Lower lobe of right lung (tissue), 2 donors: ENCODE data around the gene ETHE1. TPM values are rescaled to one million over a fixed set of nuclear protein-coding genes. Genes with fewer than 3 reads are reported as not detected.

Experiments used
- ATAC-seq, 2 donors: fragments of 200-7000 bp; cut with Tn5 transposase; one replicate each; pipeline ENCODE4 v1.9.1; 2020 to 2022; ENCODE audit warnings: mild to moderate bottlenecking in 2 of 2, moderate library complexity in 2 of 2
- DNase-seq: peaks from one replicate; pipeline ENCODE4 v3.0.0-alpha.2; 2020
- H3K27ac ChIP-seq: fragments of 200-600 bp; one replicate; pipeline ENCODE4 v1.8.0; 2022
- H3K27me3 ChIP-seq: fragments of 200-600 bp; one replicate; pipeline ENCODE4 v1.8.0; 2022; ENCODE audit warnings: low read depth
- H3K36me3 ChIP-seq: fragments of 200-600 bp; one replicate; pipeline ENCODE4 v1.8.0; 2022; ENCODE audit warnings: mild to moderate bottlenecking
- H3K4me1 ChIP-seq: fragments of 200-600 bp; one replicate; pipeline ENCODE4 v1.8.0; 2022
- H3K4me3 ChIP-seq: fragments of 200-600 bp; one replicate; pipeline ENCODE4 v1.8.0; 2022; ENCODE audit warnings: mild to moderate bottlenecking
- H3K9me3 ChIP-seq: fragments of 200-600 bp; one replicate; pipeline ENCODE4 v1.8.0; 2022
- intact Hi-C: fragments of 100-400 bp; cut with DNase I; formaldehyde crosslinking; loops from one replicate; pipeline ENCODE4 v1.11.0; 2022
- total RNA-seq: library from RNA; stranded (reverse); fragmentation: NEBNext Ultra II Directional; extraction: Animal tissue kit (Norgen Biotek cat#: 25700); gene quantifications from one replicate; pipeline ENCODE4 v1.2.1, GENCODE V29; 2021
- TF ChIP-seq, protein P1 (sequence below): fragments of 200-600 bp; IDR thresholded peaks from one replicate; pipeline ENCODE4 v1.8.0; 2022; ENCODE audit warnings: antibody characterized with exemption, mild to moderate bottlenecking
- donor health status: DM: no; HTN: yes; CAD: no; lungs with severe emphysema.

Gene ETHE1
- total RNA-seq, 1 donor from 2014 or later, result 47.4 TPM

DNA sequence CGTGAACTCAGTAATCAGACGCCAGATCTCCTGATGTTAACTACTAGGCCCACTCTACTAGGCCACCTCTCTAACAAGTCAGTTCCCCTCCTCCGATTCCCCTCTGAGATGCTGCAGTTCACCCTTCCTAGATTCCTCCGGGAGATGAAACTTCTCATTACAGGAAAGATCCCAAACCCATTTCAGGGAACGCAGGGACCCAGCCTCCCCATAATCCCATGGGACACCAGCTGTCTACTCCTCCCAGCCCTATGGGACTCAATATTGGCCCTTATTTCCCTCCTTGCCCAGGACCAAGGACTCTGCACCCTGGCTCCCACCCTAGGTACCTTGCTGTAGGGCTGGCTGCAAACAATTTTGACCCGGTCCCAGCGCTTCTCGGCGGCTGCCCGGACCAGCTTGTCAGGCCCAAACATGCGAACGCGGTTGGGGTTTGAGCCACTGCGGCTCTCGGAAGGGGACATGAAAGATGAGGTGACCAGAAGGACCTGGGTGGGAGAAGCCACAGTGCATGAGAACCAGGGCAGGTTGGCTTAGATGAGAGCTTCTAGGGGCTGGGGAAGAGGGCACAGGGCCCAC lies 27.4 kb upstream of the ETHE1 start:
- ATAC-seq (no peak), DNase-seq (no peak)
- Histone ChIP-seq H3K27ac (no peak overlapping the region), H3K9me3 (no peaks in the 10 kb centered on the region), H3K27me3 (no peaks in the 10 kb centered on the region), H3K4me1 (peaks cover 5% of the 10 kb centered on the region), H3K4me3 (no peak overlapping the region), H3K36me3 (peaks cover 88% of the 10 kb centered on the region)
- TF ChIP-seq, protein P1, sequence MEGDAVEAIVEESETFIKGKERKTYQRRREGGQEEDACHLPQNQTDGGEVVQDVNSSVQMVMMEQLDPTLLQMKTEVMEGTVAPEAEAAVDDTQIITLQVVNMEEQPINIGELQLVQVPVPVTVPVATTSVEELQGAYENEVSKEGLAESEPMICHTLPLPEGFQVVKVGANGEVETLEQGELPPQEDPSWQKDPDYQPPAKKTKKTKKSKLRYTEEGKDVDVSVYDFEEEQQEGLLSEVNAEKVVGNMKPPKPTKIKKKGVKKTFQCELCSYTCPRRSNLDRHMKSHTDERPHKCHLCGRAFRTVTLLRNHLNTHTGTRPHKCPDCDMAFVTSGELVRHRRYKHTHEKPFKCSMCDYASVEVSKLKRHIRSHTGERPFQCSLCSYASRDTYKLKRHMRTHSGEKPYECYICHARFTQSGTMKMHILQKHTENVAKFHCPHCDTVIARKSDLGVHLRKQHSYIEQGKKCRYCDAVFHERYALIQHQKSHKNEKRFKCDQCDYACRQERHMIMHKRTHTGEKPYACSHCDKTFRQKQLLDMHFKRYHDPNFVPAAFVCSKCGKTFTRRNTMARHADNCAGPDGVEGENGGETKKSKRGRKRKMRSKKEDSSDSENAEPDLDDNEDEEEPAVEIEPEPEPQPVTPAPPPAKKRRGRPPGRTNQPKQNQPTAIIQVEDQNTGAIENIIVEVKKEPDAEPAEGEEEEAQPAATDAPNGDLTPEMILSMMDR, result no peak
- intact Hi-C loops, result no loop called here

DNA sequence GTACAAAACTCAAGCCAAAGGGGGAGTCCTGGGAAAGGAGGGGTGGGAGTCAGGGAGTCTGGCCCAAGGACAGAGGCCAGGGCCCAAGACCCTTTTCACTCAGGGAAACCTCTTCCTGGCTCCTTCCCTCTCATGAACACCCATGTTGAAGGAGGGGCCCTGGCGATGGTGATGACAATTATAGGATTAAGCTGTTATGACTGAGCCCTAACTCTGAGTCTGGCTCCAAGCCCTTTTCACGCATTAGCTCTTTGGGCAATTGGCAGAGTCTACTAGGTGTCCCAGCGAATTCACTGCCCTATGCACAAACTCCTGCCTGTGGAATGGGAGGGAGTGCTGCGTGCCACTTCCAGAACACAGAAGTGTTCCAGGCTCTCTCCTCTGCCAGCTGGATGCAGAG lies 26.7 kb upstream of the ETHE1 start:
- no peaks in the 10 kb centered on the region for H3K27me3 ChIP-seq
- intact Hi-C loops, result no loop called here
- H3K36me3 ChIP-seq, result peaks cover 91% of the 10 kb centered on the region
- H3K27ac ChIP-seq, result no peak overlapping the region
- ATAC-seq (no peak), DNase-seq (no peak)
- TF ChIP-seq, protein P1, result no peak
- no peaks in the 10 kb centered on the region for H3K9me3 ChIP-seq
- no peak overlapping the region for H3K4me3 ChIP-seq
- H3K4me1 ChIP-seq, result peaks cover 5% of the 10 kb centered on the region

DNA sequence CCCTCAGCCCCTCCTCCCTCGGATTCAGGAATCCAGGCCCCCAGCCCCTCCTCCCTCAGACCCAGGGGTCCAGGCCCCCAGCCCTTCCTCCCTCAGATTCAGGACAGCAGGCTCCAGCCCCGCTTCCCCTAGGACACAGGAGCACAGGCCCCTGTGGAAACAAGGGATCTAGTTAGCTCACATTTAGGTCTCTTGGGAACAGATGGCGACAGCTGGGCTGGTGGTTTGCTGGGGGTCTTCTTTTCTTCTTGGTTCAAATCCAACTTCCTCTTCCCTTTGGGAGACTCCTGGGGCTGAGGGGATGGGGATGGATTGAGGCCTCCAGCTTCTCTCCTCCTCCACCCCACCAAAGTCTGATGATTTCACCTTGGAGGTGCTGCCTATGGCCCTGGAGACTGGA lies 25.6 kb upstream of the ETHE1 start:
- TF ChIP-seq, protein P1, result no peak
- no peak for DNase-seq

DNA sequence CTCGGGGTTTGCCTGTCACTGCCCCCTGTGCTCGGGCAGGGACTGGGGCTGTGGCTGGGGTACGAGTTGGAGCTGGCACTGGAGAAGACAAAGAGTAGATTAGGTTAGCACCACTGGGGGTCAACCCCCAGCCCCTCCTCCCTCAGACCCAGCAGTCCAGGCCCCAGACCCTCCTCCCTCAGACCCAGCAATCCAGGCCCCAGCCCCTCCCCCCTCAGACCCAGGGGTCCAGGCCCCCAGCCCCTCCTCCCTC lies 25.1 kb upstream of the ETHE1 start:
- no peaks in the 10 kb centered on the region for H3K27me3 ChIP-seq
- H3K4me3 ChIP-seq, result no peak overlapping the region
- no peaks in the 10 kb centered on the region for H3K4me1 ChIP-seq
- TF ChIP-seq, protein P1, result no peak
- no peaks in the 10 kb centered on the region for H3K9me3 ChIP-seq
- H3K27ac ChIP-seq, result no peak overlapping the region
- intact Hi-C loops, result no loop called here
- peaks cover 81% of the 10 kb centered on the region for H3K36me3 ChIP-seq
- DNase-seq (no peak), ATAC-seq (no peak)

More for the DNA sequence above, 25.6 kb upstream of the ETHE1 start:
- no peak overlapping the region for H3K27ac ChIP-seq
- no peak overlapping the region for H3K4me3 ChIP-seq
- intact Hi-C loops, result no loop called here
- ATAC-seq, result no peak
- H3K4me1 ChIP-seq, result no peaks in the 10 kb centered on the region
- H3K36me3 ChIP-seq, result peaks cover 81% of the 10 kb centered on the region
- no peaks in the 10 kb centered on the region for H3K9me3 ChIP-seq
- H3K27me3 ChIP-seq, result no peaks in the 10 kb centered on the region

DNA sequence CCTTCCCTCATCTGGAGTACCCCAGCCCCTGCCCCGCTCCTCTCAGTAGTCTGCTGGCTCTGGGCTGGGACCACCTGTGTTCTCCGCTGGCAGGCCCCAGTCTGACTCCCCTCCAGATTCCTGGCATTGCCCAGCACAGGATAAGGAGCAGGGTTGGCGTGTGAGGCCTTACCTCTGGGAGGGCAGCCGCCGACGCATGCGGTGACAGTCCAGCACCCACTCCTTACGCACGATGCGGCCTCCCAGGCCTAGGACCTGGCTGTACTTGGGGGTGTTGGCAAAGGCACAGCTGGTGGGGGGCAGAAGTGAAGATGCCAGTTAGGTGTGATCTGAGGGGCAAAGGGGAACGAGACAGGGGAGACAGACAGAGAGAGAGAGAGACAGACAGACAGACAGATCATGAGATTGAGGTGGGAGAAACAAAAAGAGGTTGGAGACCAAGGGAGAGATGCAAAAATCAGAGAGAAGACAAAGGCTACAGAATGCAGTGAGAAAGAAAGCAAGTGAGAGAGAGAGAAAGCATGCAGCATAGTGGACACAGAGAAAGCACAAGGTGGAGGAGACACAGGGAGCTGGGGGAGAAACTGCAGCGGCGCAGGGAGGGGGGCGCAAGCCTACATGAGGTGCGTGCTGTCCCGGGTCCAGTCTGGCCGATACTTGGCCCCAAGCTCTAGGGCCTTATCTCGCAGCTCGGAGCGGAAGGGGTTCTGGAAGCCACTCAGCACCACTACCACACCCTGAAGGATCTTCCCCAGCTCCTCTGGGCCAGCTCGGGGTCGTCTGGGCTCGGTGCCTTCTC lies 24.6 kb upstream of the ETHE1 start:
- intact Hi-C loops, result no loop called here
- Histone ChIP-seq H3K27me3 (no peaks in the 10 kb centered on the region), H3K9me3 (no peaks in the 10 kb centered on the region), H3K27ac (no peak overlapping the region), H3K4me3 (no peak overlapping the region), H3K36me3 (peaks cover 75% of the 10 kb centered on the region), H3K4me1 (no peaks in the 10 kb centered on the region)
- ATAC-seq (no peak), DNase-seq (no peak)
- TF ChIP-seq, protein P1, result no peak
